ENCODE data around the gene MRC1.

DNA sequence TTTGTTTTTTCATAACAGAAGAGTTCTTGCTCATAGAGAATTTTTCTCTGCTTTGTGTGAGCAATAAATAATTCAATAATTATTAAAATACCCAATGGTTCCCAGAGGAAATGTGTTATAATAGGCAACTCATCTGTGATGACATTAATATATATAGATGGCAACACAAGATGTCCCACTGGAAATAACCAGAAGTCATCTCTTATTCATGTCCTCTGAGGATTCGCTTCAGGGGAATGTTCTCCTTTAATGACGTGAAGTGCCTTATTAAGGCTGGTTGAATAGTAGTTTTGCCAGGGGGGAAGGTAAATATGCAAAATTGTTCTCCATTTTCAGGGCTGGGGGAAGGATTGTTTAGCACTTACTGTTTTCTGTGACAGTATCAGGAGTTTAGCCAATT is 145.7 kb downstream of the MRC1 start:
- TF ChIP-seq CTCF (IDR thresholded peaks at IDR 0.05) (no peak), EZH2 (IDR thresholded peaks at IDR 0.05; ENCODE audit: borderline replicate concordance, insufficient read depth, low read depth, low read length, poor library complexity, severe bottlenecking) (no peak)

All from B cell (primary cell).